Measurements from ENCODE around the gene KAT8. TPM values are rescaled to one million over a fixed set of nuclear protein-coding genes. Genes with fewer than 3 reads are reported as not detected.

The KAT8 gene
- total and polyA plus RNA-seq, 4 donors, result 15.9 to 37.4 (median 19.6) TPM

DNA sequence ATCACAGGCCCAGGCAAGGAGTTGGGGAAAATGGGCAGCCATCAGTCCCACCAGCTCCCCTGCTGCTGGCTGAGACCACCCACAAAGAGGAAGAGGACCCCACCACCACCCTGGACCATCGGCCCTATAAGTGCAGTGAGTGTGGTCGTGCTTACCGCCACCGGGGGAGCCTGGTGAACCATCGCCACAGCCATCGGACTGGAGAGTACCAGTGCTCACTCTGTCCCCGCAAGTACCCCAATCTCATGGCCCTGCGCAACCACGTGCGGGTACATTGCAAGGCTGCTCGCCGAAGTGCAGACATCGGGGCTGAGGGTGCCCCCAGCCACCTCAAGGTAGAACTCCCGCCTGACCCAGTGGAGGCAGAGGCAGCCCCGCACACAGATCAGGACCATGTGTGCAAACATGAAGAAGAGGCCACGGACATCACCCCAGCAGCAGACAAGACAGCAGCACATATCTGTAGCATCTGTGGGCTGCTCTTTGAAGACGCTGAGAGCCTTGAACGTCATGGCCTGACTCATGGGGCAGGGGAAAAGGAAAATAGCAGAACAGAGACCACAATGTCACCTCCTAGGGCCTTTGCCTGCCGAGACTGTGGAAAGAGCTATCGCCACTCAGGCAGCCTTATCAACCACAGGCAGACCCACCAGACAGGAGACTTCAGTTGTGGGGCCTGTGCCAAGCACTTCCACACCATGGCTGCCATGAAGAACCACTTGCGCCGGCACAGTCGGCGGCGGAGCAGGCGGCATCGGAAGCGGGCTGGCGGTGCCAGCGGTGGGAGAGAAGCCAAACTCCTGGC lies 39.7 kb upstream of the KAT8 start:
- TF ChIP-seq FOXA2 (IDR thresholded peaks at IDR 0.05), result no peak
- TF ChIP-seq, protein P1, sequence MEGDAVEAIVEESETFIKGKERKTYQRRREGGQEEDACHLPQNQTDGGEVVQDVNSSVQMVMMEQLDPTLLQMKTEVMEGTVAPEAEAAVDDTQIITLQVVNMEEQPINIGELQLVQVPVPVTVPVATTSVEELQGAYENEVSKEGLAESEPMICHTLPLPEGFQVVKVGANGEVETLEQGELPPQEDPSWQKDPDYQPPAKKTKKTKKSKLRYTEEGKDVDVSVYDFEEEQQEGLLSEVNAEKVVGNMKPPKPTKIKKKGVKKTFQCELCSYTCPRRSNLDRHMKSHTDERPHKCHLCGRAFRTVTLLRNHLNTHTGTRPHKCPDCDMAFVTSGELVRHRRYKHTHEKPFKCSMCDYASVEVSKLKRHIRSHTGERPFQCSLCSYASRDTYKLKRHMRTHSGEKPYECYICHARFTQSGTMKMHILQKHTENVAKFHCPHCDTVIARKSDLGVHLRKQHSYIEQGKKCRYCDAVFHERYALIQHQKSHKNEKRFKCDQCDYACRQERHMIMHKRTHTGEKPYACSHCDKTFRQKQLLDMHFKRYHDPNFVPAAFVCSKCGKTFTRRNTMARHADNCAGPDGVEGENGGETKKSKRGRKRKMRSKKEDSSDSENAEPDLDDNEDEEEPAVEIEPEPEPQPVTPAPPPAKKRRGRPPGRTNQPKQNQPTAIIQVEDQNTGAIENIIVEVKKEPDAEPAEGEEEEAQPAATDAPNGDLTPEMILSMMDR (IDR thresholded peaks at IDR 0.05; ENCODE audit: low read depth, low read length, missing input control), result no peak
- TF ChIP-seq, protein P2, sequence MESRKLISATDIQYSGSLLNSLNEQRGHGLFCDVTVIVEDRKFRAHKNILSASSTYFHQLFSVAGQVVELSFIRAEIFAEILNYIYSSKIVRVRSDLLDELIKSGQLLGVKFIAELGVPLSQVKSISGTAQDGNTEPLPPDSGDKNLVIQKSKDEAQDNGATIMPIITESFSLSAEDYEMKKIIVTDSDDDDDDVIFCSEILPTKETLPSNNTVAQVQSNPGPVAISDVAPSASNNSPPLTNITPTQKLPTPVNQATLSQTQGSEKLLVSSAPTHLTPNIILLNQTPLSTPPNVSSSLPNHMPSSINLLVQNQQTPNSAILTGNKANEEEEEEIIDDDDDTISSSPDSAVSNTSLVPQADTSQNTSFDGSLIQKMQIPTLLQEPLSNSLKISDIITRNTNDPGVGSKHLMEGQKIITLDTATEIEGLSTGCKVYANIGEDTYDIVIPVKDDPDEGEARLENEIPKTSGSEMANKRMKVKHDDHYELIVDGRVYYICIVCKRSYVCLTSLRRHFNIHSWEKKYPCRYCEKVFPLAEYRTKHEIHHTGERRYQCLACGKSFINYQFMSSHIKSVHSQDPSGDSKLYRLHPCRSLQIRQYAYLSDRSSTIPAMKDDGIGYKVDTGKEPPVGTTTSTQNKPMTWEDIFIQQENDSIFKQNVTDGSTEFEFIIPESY (IDR thresholded peaks at IDR 0.05), result no peak
- TF ChIP-seq, protein P3, sequence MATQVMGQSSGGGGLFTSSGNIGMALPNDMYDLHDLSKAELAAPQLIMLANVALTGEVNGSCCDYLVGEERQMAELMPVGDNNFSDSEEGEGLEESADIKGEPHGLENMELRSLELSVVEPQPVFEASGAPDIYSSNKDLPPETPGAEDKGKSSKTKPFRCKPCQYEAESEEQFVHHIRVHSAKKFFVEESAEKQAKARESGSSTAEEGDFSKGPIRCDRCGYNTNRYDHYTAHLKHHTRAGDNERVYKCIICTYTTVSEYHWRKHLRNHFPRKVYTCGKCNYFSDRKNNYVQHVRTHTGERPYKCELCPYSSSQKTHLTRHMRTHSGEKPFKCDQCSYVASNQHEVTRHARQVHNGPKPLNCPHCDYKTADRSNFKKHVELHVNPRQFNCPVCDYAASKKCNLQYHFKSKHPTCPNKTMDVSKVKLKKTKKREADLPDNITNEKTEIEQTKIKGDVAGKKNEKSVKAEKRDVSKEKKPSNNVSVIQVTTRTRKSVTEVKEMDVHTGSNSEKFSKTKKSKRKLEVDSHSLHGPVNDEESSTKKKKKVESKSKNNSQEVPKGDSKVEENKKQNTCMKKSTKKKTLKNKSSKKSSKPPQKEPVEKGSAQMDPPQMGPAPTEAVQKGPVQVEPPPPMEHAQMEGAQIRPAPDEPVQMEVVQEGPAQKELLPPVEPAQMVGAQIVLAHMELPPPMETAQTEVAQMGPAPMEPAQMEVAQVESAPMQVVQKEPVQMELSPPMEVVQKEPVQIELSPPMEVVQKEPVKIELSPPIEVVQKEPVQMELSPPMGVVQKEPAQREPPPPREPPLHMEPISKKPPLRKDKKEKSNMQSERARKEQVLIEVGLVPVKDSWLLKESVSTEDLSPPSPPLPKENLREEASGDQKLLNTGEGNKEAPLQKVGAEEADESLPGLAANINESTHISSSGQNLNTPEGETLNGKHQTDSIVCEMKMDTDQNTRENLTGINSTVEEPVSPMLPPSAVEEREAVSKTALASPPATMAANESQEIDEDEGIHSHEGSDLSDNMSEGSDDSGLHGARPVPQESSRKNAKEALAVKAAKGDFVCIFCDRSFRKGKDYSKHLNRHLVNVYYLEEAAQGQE (IDR thresholded peaks at IDR 0.05), result no peak
- no peak for TF ChIP-seq HNF4G (IDR thresholded peaks at IDR 0.05)
- TF ChIP-seq TAF1 (conservative IDR thresholded peaks at IDR 0.05), result no peak
- no peak for TF ChIP-seq SP1 (IDR thresholded peaks at IDR 0.05)
- DNase-seq (ENCODE audit: low spot score), result no peak
- Histone ChIP-seq H3K9me3 (ENCODE audit: control insufficient read depth in 4 of 4, low read length in 3 of 4) (no peaks in the 10 kb centered on the region), H3K27ac (ENCODE audit: low read depth in 1 of 2, low read length in 2 of 2) (no peak overlapping the region), H3K9ac (ENCODE audit: low read depth in 1 of 2, low read length in 2 of 2) (no peak overlapping the region), H3K27me3 (ENCODE audit: control insufficient read depth in 4 of 4, insufficient read depth in 4 of 4, low read length in 3 of 4) (no peaks in the 10 kb centered on the region), H3K4me1 (ENCODE audit: control insufficient read depth in 4 of 4, insufficient read depth in 4 of 4, low read length in 3 of 4) (peaks cover 0 to 16% (median 9%) of the 10 kb centered on the region in 4 donors), H3K4me3 (ENCODE audit: low read depth in 1 of 3, low read length in 3 of 3) (no peak overlapping the region), H3K36me3 (ENCODE audit: control insufficient read depth in 4 of 4, insufficient read depth in 3 of 4, low read depth in 1 of 4, low read length in 3 of 4) (peaks cover 4 to 46% (median 18%) of the 10 kb centered on the region in 4 donors)
- 96% methylated on average over 30 of the region's 30 CpGs for WGBS

DNA sequence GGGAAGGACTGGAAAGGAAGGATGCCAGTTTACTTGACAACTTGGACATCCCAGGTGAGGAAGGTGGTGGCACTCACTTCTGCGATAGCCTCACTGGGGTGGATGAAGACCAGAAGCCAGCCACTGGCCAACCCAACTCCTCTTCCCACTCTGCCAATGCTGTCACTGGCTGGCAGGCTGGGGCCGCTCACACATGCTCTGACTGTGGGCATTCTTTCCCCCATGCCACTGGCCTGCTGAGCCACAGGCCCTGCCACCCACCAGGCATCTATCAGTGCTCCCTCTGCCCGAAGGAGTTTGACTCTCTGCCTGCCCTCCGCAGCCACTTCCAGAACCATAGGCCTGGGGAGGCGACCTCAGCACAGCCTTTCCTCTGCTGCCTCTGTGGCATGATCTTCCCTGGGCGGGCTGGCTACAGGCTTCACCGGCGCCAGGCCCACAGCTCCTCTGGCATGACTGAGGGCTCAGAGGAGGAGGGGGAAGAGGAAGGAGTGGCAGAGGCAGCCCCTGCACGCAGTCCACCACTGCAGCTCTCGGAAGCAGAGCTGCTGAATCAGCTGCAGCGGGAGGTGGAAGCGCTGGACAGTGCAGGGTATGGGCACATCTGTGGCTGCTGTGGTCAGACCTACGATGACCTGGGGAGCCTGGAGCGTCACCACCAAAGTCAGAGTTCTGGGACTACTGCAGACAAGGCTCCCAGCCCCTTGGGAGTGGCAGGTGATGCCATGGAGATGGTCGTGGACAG lies 38.7 kb upstream of the KAT8 start:
- H3K27me3 ChIP-seq (ENCODE audit: control insufficient read depth in 4 of 4, insufficient read depth in 4 of 4, low read length in 3 of 4), result no peaks in the 10 kb centered on the region
- peaks cover 0 to 13% (median 8%) of the 10 kb centered on the region in 4 donors for H3K4me1 ChIP-seq (ENCODE audit: control insufficient read depth in 4 of 4, insufficient read depth in 4 of 4, low read length in 3 of 4)
- H3K4me3 ChIP-seq (ENCODE audit: low read depth in 1 of 3, low read length in 3 of 3), result no peak overlapping the region
- H3K27ac ChIP-seq (ENCODE audit: low read depth in 1 of 2, low read length in 2 of 2), result no peak overlapping the region
- H3K36me3 ChIP-seq (ENCODE audit: control insufficient read depth in 4 of 4, insufficient read depth in 3 of 4, low read depth in 1 of 4, low read length in 3 of 4), result peaks cover 4 to 53% (median 20%) of the 10 kb centered on the region in 4 donors
- no peak for TF ChIP-seq RAD21 (IDR thresholded peaks at IDR 0.05)
- TF ChIP-seq, protein P2 (IDR thresholded peaks at IDR 0.05), result no peak
- no peak for TF ChIP-seq FOXA2 (IDR thresholded peaks at IDR 0.05)
- TF ChIP-seq HNF4G (IDR thresholded peaks at IDR 0.05), result no peak
- TF ChIP-seq RXRA (IDR thresholded peaks at IDR 0.05), result no peak
- TF ChIP-seq GABPA (IDR thresholded peaks at IDR 0.05 in 1 of 2, conservative IDR thresholded peaks at IDR 0.05 in 1 of 2), result no peak
- 93% methylated on average over 15 of the region's 15 CpGs for WGBS
- no peak for DNase-seq (ENCODE audit: low spot score)
- H3K9ac ChIP-seq (ENCODE audit: low read depth in 1 of 2, low read length in 2 of 2), result no peak overlapping the region
- H3K9me3 ChIP-seq (ENCODE audit: control insufficient read depth in 4 of 4, low read length in 3 of 4), result no peaks in the 10 kb centered on the region
